Measurements from ENCODE around the gene LGALS9.

The LGALS9 gene

DNA sequence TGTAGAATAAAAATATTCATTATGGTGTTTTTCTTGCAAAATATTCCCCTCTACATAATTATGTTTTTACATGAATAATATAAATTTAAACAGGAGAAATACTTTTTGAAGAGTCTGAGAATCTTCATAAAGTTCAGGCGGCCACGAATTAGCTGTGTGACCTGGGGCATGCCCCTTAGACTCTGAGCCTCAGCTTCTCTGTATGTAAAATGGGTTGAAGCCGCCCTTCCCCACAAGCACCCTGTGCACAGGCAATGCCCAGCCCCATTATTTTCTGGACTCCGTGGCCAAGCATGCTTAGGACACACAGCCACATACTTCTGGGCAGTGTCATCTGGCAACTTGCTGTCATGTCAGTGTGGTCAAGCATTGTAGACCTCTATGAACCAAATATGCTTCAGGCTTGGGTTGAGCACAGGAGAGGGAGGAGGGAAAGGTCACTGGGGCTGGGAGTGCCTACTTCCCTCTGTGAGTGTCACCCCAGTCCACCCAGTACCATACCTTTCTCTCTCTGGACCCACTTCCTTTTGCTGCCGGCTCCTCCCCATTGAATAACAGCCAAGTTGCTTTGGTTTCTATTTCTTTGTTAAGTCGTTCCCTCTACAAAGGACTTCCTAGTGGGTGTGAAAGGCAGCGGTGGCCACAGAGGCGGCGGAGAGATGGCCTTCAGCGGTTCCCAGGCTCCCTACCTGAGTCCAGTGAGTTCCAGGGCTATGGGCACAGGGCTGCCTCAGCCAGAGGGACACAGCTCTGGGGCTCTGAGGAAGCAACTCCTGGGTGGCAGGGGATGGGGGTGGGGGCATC is at the start of gene LGALS9:
TSS of gene LGALS9 (plus strand) at position 582 of the 804 bp plus-strand sequence. CDS start at position 660, 78 bp downstream.
- DNase-seq = peak in 2 of 4 experiments; percentile 12 to 28

DNA sequence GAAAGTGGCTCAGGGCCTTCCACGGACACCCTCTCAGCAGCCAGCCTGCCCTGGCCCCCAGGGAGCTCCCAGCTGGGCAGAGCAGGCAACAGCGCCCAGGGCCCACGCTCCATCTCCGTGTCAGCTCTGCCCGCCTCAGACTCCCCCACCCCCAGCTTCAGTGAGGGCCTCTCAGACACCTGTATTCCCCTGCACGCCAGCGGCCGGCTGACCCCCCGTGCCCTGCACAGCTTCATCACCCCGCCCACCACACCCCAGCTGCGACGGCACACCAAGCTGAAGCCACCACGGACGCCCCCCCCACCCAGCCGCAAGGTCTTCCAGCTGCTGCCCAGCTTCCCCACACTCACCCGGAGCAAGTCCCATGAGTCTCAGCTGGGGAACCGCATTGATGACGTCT is 48.3 kb upstream of the LGALS9 start:
- DNase-seq = no peak

DNA sequence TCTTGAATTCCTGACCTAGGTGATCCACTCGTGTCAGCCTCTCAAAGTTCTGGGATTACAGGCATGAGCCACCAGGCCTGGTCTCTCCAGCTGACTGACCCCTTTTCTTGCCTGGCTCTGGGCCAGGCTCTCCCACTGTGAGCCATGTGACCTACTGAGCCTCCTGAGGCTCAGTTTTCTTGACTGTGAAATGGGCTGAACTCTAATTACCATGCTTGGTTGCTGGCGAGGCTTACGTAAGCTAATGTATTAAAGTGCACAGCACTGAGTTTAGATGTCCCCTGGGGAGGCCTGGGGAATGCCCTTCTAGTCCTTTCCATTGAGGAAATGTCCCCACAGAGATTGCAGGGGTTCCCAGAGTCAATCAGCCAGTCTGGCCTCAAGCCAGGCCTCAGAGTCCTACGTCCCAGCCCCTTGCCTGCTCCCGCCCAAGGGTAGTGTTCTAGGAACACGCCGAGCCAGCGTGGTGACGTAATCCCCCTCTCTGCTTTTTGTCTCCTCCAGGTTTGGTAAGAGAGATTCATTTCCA is 45.8 kb upstream of the LGALS9 start:
- DNase-seq = no peak

DNA sequence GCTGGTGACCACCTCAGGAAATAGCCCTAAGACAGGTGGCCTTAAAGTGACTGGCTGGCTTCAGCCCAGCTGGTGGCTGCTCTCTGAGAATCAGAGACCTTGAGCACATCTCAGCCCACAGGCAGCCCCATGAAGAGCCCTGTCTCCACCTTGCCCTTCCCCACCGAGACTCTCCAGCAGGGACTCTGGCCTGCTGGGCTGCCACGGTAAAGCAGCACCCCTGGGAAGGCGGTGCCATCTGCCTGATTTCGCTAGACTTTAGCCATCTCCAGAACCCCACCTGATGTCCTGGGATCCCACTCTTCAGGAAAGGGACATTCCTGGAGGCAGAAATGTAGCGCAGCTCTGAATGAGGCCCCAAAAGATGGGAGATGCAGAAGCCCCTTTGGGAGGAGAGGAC is 45.2 kb upstream of the LGALS9 start:
- no peak for DNase-seq

DNA sequence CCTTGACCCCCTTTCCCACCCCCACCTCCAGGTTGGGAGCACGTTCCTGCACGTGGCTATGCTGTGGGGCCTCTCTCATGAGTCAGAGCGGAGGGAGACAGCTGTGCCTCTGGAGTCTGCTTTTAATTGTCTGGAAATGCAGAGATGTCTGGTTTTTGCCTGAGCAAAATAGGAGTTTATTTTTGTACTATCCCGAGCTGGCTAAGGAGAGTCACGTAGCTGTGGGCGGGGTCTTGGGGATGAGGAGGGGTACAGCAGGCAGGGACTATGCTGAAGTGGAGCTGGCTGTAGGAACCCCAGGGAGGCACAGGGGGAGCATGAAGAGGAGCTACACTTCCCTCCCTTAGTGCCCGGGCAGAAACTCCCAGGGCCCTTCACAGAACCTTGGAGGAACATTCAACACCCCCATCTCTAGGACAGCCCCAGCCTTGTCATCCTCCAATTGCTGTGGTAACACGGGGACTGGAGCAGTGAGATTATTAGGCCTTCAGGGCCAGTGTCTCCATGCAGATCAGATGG is 44.7 kb upstream of the LGALS9 start:
- no peak for DNase-seq

- DNase-seq = no peak
Observed at GRCh38 chr17:27588354-27588753, 42.6 kb upstream of the LGALS9 start.

DNA sequence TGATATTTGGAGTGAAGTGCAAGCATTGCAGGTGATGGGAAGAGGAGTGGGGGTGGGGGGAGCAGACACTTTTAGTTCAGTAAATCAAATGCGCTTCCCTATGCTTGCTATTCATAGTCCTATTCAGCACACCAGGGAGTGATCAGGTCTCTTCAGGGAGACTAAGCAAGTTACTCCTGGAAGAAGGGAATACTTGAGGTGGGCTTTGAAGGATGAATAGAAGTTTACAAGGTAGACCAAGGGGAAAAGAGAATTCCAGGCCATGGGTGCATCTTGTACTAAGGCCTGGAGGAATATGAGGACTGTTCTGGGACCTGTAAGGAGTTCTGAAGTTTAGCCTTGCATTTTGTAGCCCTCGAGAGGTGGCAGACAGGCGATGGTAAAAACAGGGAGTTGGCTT is 40.1 kb upstream of the LGALS9 start:
- DNase-seq = no peak

- DNase-seq = no peak
Observed at GRCh38 chr17:27591986-27592385, 39.0 kb upstream of the LGALS9 start.

DNA sequence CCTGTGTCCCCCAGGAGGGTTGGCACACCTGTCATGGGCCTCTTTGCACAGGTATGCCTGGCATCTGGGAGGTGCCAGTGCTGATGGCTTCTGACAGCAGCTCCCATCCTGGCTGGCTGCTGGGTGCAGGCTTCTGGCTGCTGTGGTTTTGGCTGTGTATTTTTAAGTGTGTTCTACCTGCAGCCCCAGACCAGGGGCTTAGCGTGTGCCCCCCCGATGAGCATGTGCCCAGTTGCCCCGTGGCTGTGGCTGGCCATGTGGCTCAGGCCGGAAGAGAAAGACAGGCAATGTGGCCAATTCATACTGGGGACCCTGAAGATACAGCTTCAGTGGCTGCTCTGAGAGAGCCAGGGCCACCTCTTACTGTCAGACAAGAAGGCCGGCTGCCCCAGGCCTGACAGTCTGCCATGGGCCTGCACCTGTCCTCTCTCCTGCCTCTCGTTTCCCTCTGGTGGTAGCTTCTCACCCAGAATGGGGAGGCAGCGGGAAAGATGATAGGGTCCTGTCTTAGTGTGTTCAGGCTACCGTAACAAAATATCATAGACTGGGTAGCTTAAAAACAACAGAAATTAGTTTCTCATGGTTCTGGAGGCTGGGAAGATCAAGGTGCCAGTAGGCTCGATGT is 37.6 kb upstream of the LGALS9 start:
- no peak for DNase-seq

- no peak for DNase-seq
Observed at GRCh38 chr17:27593857-27594255, 37.1 kb upstream of the LGALS9 start.

DNA sequence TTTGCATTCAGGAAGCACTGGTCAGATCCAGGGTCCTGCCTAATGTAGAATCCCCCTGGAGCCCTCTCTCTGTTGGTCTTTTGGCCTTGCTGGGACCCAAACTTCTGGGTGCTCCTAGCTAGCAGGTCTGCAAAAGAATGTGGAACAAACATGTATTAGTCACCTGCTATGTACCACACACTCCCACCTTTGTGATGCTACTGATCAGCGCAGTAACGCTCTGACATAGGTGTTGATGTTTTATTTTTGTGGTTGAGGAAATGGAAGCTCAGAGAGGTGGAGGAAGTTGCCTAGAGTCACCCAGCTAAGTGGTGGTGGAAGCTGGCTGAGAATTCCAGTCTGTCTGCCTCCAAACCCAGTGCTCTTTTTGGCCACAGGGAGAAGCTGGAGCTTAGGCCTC is 35.8 kb upstream of the LGALS9 start:
- DNase-seq = no peak

GRCh38 chr17:27596096-27596495 is 34.9 kb upstream of the LGALS9 start:
- no peak for DNase-seq

DNA sequence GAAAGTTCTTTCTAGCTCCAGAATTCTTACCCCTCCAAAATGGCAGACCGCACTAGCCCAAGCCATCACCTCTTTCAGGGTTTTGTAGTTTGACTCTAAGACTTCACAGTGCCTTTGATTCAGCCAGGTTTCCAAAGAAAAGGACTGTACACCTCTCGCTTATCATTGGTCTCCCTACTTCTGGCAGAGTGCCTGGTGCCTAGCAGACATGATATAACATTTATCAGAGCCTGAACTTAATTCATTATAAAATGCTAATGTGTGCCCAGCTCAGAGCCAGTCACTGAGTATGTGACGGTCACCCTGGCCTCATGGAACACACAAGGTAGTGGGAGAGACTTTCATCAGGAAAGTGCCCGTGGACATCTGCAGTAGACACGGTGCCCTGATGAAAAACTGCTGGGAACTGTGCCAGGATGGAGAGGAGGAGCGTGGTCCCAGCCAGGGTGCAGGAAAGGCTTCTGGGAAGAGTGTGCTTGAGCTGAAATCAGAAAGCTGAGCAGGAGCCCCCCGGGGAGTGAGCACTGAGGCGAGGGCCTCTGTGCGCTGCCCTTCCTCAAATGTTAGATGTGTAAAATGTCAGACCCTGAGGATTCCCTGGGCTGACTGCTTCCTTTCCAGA is 34.3 kb upstream of the LGALS9 start:
- no peak for DNase-seq

DNA sequence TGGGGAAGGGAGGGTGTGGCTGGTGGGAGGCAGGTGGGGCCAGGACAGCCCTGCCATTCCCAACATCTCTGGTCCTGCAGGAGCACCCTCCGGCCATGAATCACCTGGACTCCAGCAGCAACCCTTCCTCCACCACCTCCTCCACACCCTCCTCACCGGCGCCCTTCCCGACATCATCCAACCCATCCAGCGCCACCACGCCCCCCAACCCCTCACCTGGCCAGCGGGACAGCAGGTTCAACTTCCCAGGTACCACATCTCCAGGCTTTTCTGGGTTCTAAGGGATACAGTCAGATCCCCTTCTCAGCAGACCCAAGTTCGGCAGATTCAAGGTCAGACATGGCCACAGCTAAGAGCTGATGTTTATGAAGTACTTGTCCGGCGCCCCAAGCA is 33.8 kb upstream of the LGALS9 start:
- DNase-seq = no peak

- DNase-seq = no peak
Observed at GRCh38 chr17:27597783-27598320, 33.1 kb upstream of the LGALS9 start.

GRCh38 chr17:27598337-27599050 is 32.5 kb upstream of the LGALS9 start:
- no peak for DNase-seq

DNA sequence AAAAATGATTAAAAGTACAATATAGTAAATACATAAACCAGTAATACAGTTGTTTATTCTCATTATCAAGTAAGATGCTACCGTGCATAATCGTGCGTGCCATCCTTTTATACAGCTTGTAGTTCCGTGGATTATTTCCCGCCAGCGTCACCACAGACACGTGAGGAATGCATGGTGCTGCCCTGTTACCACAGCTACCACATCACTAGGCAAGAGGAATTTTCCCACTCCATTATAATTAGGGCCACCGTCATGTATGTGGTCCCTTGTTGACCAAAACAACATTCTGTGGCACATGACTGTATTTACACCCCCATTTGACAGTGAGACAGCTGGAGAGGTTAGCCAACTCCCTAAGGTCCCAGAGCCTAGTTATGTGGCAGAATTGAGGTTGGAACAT is 30.5 kb upstream of the LGALS9 start:
- DNase-seq = no peak

DNA sequence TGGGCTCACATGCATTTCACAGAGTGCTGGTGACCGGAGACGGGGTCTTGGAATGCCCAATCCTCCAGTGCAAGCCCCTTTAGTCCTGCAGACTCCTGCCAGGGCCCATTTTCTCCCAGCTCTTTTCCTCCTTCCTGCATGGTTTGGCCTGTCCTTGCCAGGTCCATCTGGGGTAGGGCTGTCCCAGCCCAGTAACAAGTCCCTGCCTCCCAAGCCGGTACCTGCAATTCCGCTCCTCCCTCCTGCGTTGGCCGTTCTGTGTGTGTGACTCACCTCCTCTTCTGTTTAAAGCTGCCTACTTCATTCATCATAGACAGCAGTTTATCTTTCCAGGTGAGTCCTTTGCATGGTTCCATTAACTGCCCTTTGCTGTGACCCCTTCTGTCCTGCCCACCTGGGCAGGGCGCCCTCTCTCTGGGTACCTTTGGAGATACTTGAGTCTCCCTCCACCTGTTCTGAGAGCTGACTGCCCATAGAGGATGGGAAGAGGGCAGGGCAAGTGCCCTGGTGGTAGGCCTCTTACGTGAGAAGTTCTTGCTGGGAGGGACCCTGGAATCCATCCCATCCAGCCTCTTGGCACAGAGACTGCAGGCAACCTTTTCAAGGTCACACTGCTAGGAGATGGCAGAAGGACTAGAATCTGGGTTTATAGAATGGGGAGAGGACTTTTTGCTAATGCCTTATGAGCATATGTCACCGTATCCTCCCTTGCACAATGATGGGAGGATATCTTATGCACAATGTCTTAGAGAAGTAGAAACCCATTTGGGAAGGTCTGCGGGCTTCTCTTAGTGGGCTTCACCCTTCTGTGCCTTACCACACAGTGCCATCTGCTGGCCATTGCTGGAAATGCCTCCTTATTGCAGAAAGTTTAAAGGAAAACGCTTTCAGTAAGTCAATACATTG is 29.7 kb upstream of the LGALS9 start:
- peak; percentile 65 to 89 (median 76) for DNase-seq

DNA sequence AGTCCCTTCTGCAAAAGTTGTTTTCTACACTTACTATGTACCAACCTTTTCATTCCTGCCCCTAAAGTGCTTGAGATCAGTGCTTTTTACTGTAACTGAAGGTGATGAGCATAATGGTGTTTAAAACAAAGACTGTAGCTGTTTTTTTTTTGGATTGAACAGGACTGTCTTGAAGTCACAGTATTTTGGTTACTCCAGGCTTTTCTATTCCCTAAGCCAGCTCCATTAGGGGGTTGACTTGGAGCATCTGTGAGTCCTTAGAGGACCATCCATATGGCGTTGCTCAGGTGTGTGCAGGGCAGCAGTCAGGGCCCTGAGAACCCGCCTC is 29.0 kb upstream of the LGALS9 start:
- DNase-seq = no peak

GRCh38 chr17:27602721-27603420 is 28.1 kb upstream of the LGALS9 start:
- DNase-seq = peak; percentile 28 to 62 (median 54)

DNA sequence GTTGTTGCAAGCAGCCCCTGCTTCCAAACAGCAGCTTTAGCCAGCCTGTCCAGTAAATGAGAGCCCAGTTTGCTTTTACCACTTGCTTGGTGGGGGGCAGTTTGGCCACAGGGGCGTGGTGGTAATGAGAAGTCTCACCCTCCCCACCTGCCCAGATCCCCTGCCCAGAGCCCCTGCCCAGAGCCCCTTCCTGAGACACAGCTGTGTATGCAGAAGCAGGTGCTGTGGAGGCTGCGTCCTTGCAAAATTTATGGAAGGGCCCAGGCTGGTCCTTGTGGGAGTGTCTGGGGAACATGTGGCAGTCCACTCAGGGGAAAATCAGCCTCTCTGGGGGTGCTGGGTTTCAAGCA is 27.6 kb upstream of the LGALS9 start:
- no peak for DNase-seq

All from activated naive CD4-positive, alpha-beta T cell (primary cell).